SK-N-SH treated with all-trans-retinoic acid at 6 μM for 48 hours (cell line): ENCODE data around the gene ADIPOR2.

ENCODE experiments used
- ATAC-seq: fragments of 200-7000 bp; cut with Tn5 transposase; 3 replicates; pipeline ENCODE4 v1.9.1; 2020; ENCODE audit warnings: mild to moderate bottlenecking, moderate library complexity
- ARNTL ChIP-seq: fragments of 450-650 bp; formaldehyde crosslinking; IDR thresholded peaks from 2 replicates; pipeline ENCODE4 v1.5.0; 2020; ENCODE audit warnings: low read depth, mild to moderate bottlenecking, moderate library complexity, borderline replicate concordance
- BACH2 ChIP-seq: fragments of 250-450 bp; sonication (Bioruptor Pico); IDR thresholded peaks from 2 replicates; pipeline ENCODE4 v1.9.0; 2021; ENCODE audit warnings: mild to moderate bottlenecking, borderline replicate concordance
- CSDC2 ChIP-seq: fragments of 250-450 bp; sonication (Bioruptor Pico); IDR thresholded peaks from 2 replicates; pipeline ENCODE4 v1.5.0; 2020; ENCODE audit warnings: mild to moderate bottlenecking, moderate library complexity
- ESRRG ChIP-seq: fragments of 250-450 bp; sonication (Bioruptor Pico); IDR thresholded peaks from 2 replicates; pipeline ENCODE4 v1.6.1; 2021; ENCODE audit warnings: mild to moderate bottlenecking
- GLIS3 ChIP-seq: fragments of 250-450 bp; sonication (Bioruptor Pico); IDR thresholded peaks from 2 replicates; pipeline ENCODE4 v1.5.0; 2020; ENCODE audit warnings: mild to moderate bottlenecking, moderate library complexity
- ISL1 ChIP-seq: fragments of 250-450 bp; sonication (Bioruptor Pico); IDR thresholded peaks from 2 replicates; pipeline ENCODE4 v2.1.2; 2022; ENCODE audit warnings: mild to moderate bottlenecking, moderate library complexity
- PATZ1 ChIP-seq: fragments of 250-450 bp; sonication (Bioruptor Pico); IDR thresholded peaks from 2 replicates; pipeline ENCODE4 v1.8.0; 2020; ENCODE audit warnings: mild to moderate bottlenecking, moderate library complexity, borderline replicate concordance
- POU6F1 ChIP-seq: fragments of 250-450 bp; sonication (Bioruptor Pico); IDR thresholded peaks from 2 replicates; pipeline ENCODE4 v1.8.0; 2021; ENCODE audit warnings: low read depth, mild to moderate bottlenecking, moderate library complexity, borderline replicate concordance
- PPARA ChIP-seq: fragments of 250-450 bp; sonication (Bioruptor Pico); IDR thresholded peaks from 2 replicates; pipeline ENCODE4 v1.5.0; 2020; ENCODE audit warnings: mild to moderate bottlenecking, borderline replicate concordance
- RARB ChIP-seq: fragments of 250-450 bp; sonication (Bioruptor Pico); IDR thresholded peaks from 2 replicates; pipeline ENCODE4 v1.8.0; 2021; ENCODE audit warnings: mild to moderate bottlenecking, moderate library complexity
- SNAI2 ChIP-seq: fragments of 250-450 bp; sonication (Bioruptor Pico); IDR thresholded peaks from 2 replicates; pipeline ENCODE4 v1.5.0; 2020; ENCODE audit warnings: mild to moderate bottlenecking, moderate library complexity
- TCF4 ChIP-seq: fragments of 250-450 bp; sonication (Bioruptor Pico); IDR thresholded peaks from 2 replicates; pipeline ENCODE4 v1.8.0; 2021; ENCODE audit warnings: mild to moderate bottlenecking, moderate library complexity, borderline replicate concordance
- TOX ChIP-seq: fragments of 250-450 bp; sonication (Bioruptor Pico); IDR thresholded peaks from 2 replicates; pipeline ENCODE4 v1.8.0; 2021; ENCODE audit warnings: mild to moderate bottlenecking, moderate library complexity, borderline replicate concordance
- ZFP3 ChIP-seq: fragments of 250-450 bp; sonication (Bioruptor Pico); IDR thresholded peaks from 2 replicates; pipeline ENCODE4 v1.5.0; 2020; ENCODE audit warnings: mild to moderate bottlenecking, moderate library complexity
- ZFP30 ChIP-seq: fragments of 450-650 bp; formaldehyde crosslinking; IDR thresholded peaks from 2 replicates; pipeline ENCODE4 v1.5.0; 2022; ENCODE audit warnings: mild to moderate bottlenecking, moderate library complexity
- ZNF565 ChIP-seq: fragments of 450-650 bp; formaldehyde crosslinking; conservative IDR thresholded peaks from 2 replicates; pipeline ENCODE4 v1.5.0; 2020; ENCODE audit warnings: low read depth, mild to moderate bottlenecking, moderate library complexity
- ZNF70 ChIP-seq: fragments of 450-650 bp; formaldehyde crosslinking; IDR thresholded peaks from 2 replicates; pipeline ENCODE4 v1.5.0; 2020; ENCODE audit warnings: mild to moderate bottlenecking, moderate library complexity
- ZNF8 ChIP-seq: fragments of 450-650 bp; formaldehyde crosslinking; IDR thresholded peaks from 2 replicates; pipeline ENCODE4 v1.5.0; 2020; ENCODE audit warnings: mild to moderate bottlenecking, moderate library complexity
- TF ChIP-seq, protein P1 (sequence below): fragments of 250-450 bp; sonication (Bioruptor Pico); IDR thresholded peaks from 2 replicates; pipeline ENCODE4 v1.5.1; 2021; ENCODE audit warnings: mild to moderate bottlenecking, moderate library complexity
- TF ChIP-seq, protein P2 (sequence below): fragments of 250-450 bp; sonication (Bioruptor Pico); IDR thresholded peaks from 2 replicates; pipeline ENCODE4 v1.5.0; 2020; ENCODE audit warnings: mild to moderate bottlenecking, moderate library complexity

ADIPOR2 gene

DNA sequence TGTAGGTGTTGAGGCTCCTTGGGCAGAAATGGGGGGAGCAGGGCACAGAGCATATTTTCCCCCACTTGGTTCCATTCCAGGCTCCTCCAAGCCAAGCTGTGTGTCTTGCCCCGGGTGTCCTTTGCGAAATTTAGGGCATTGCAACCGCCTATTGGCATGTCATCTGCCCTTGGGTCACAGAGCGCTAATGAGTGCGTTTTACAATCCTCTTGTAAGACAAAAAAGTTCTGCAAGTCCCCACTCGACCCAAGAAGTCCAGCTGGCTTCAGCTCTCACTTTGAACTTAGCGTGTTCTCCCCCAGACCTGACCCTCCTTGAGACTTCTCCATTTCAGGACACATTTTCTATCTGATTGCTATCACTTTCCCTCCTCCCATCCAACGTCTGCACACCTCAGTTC lies 123.4 kb downstream of the ADIPOR2 start:
- TF ChIP-seq ISL1 (CRISPR knock-in tag) (no peak), SNAI2 (CRISPR knock-in tag) (no peak), BACH2 (no peak), ZFP3 (CRISPR knock-in tag) (no peak), PATZ1 (CRISPR knock-in tag) (no peak), ZNF8 (CRISPR knock-in tag) (no peak), CSDC2 (CRISPR knock-in tag) (no peak), ZNF70 (CRISPR knock-in tag) (no peak), RARB (CRISPR knock-in tag) (no peak), ZFP30 (CRISPR knock-in tag) (no peak)
- TF ChIP-seq, protein P1, sequence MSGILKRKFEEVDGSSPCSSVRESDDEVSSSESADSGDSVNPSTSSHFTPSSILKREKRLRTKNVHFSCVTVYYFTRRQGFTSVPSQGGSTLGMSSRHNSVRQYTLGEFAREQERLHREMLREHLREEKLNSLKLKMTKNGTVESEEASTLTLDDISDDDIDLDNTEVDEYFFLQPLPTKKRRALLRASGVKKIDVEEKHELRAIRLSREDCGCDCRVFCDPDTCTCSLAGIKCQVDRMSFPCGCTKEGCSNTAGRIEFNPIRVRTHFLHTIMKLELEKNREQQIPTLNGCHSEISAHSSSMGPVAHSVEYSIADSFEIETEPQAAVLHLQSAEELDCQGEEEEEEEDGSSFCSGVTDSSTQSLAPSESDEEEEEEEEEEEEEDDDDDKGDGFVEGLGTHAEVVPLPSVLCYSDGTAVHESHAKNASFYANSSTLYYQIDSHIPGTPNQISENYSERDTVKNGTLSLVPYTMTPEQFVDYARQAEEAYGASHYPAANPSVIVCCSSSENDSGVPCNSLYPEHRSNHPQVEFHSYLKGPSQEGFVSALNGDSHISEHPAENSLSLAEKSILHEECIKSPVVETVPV (CRISPR knock-in tag) = no peak
- ATAC-seq = no peak

DNA sequence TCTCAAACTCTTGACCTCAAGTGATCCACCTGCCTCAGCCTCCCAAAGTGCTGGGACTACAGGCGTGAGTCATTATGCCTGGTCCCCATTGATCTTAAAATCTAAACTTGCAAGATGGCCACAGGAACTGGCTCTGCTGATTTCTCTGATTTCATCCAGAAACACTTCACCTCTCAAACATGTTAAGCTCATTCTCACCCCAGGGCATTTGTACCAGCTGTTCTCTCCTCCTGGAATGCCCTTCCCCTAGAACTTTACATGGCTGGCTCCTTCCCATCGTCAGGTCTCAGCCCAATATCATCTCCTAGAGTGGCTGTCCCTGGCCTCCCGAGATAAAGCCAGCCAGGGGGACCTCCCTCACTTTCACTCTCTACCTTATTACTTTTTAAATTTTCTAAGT lies 124.2 kb downstream of the ADIPOR2 start:
- no peak for ATAC-seq
- TF ChIP-seq CSDC2 (CRISPR knock-in tag) (no peak), ZFP30 (CRISPR knock-in tag) (no peak), POU6F1 (CRISPR knock-in tag) (no peak), SNAI2 (CRISPR knock-in tag) (no peak)
- TF ChIP-seq, protein P2, sequence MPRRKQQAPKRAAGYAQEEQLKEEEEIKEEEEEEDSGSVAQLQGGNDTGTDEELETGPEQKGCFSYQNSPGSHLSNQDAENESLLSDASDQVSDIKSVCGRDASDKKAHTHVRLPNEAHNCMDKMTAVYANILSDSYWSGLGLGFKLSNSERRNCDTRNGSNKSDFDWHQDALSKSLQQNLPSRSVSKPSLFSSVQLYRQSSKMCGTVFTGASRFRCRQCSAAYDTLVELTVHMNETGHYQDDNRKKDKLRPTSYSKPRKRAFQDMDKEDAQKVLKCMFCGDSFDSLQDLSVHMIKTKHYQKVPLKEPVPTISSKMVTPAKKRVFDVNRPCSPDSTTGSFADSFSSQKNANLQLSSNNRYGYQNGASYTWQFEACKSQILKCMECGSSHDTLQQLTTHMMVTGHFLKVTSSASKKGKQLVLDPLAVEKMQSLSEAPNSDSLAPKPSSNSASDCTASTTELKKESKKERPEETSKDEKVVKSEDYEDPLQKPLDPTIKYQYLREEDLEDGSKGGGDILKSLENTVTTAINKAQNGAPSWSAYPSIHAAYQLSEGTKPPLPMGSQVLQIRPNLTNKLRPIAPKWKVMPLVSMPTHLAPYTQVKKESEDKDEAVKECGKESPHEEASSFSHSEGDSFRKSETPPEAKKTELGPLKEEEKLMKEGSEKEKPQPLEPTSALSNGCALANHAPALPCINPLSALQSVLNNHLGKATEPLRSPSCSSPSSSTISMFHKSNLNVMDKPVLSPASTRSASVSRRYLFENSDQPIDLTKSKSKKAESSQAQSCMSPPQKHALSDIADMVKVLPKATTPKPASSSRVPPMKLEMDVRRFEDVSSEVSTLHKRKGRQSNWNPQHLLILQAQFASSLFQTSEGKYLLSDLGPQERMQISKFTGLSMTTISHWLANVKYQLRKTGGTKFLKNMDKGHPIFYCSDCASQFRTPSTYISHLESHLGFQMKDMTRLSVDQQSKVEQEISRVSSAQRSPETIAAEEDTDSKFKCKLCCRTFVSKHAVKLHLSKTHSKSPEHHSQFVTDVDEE (CRISPR knock-in tag) = no peak
- TF ChIP-seq, protein P1 (CRISPR knock-in tag) = no peak

DNA sequence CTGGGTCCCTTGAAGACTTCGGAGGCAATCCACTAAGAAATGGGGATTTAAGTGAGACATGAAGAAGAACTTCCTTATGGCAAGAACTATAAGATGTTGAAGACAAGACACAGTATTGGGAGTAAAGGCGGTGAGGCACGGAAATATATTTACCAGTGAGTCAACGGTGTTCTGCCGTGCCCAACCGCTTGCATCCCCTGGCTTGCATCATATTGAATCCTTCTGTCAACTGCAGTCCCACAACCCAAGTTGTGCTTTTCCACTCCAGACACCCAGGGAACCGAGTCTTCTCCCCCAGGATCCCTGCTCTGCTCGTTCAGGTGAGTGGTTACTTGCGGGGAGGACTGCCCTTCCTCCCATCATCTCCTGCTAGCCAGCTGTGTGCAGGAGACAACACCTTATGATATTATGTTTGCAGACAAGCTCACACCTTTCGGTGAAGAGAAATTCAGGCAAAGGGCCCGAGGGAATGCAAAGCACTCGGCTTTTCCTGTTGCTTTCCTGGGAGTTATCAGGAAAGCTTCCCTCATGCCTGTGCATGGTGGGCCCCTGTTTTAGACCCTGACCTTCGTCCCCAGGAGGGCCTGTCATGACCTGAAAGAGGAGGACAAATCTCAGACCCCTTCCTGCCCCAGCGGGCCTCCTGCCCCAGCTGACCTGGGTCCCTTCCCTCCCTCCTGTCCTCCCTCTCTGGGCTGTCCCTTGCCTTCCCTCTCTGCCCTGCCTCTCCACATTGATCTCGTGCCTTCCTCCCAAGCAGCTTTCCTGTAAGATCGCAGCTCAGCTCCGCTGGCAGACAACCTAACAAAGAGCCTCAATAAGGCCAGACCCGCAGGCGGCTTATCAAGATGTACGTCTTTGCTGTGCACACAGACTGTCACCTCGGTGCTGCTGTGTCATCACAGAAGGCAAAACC lies 125.2 kb downstream of the ADIPOR2 start:
- ATAC-seq = no peak
- no peak for TF ChIP-seq POU6F1 (CRISPR knock-in tag)
- TF ChIP-seq GLIS3 (CRISPR knock-in tag) = no peak
- TF ChIP-seq PPARA (CRISPR knock-in tag) = no peak
- TF ChIP-seq, protein P1 (CRISPR knock-in tag) = no peak
- TF ChIP-seq TCF4 (CRISPR knock-in tag) = no peak
- no peak for TF ChIP-seq ZNF565
- TF ChIP-seq ZNF70 (CRISPR knock-in tag) = no peak
- TF ChIP-seq ZFP3 (CRISPR knock-in tag) = no peak
- no peak for TF ChIP-seq ARNTL (CRISPR knock-in tag)
- TF ChIP-seq ESRRG = no peak
- TF ChIP-seq SNAI2 (CRISPR knock-in tag) = no peak
- TF ChIP-seq TOX (CRISPR knock-in tag) = no peak
- TF ChIP-seq ZNF8 (CRISPR knock-in tag) = no peak
